ENCODE measurements around the gene PGAP1.

GRCh38 chr2:196954001-196954400, 27.5 kb upstream of the PGAP1 start:
- no peak for TF ChIP-seq CTCF (IDR thresholded peaks at IDR 0.05)
- TF ChIP-seq POLR2A (IDR thresholded peaks at IDR 0.05), result no peak
